OCI-LY7 (cell line): ENCODE measurements around the gene PARM1. TPM values are rescaled to one million over a fixed set of nuclear protein-coding genes. Genes with fewer than 3 reads are reported as not detected.

ENCODE experiments used
- BruUV-seq: library from RNA; stranded (reverse); fragments of 400-500 nt; replicated peaks from 2 replicates; lab custom pipeline; 2021; lab: Mats Ljungman, UMichigan
- CTCF ChIA-PET: fragments of 300-600 bp; sonication (Branson Sonifier 250); formaldehyde crosslinking; loops from one replicate; lab custom pipeline; 2022; ENCODE audit warnings: antibody characterized with exemption; ENCODE audit not compliant: unreplicated experiment; lab: Charles Lee
- POLR2A ChIA-PET: fragments of 300-600 bp; sonication (Branson Sonifier 250); formaldehyde crosslinking; loops from one replicate; lab custom pipeline; 2022; ENCODE audit warnings: antibody characterized with exemption; lab: Charles Lee
- DNase-seq: peaks from one replicate; pipeline ENCODE4 v3.0.0-alpha.2; 2015; ENCODE audit warnings: low spot score
- H2AFZ ChIP-seq: fragments of 200-600 bp; sonication (generic), shearing (Covaris generic); 2 replicates; pipeline ENCODE4 v1.6.1; 2014; ENCODE audit warnings: mild to moderate bottlenecking, antibody characterized with exemption, low read length, moderate library complexity
- H3K27ac ChIP-seq: fragments of 200-600 bp; sonication (generic); 2 replicates; pipeline ENCODE4 v1.5.1; 2014; ENCODE audit warnings: mixed run types, low read depth, mild to moderate bottlenecking, moderate library complexity, low read length, inconsistent platforms; ENCODE audit not compliant: poor library complexity, severe bottlenecking
- H3K36me3 ChIP-seq: fragments of 200-600 bp; sonication (generic); 2 replicates; pipeline ENCODE4 v1.6.1; 2014; ENCODE audit warnings: mild to moderate bottlenecking, antibody characterized with exemption, low read length, moderate library complexity, mixed read lengths; ENCODE audit not compliant: insufficient read depth
- H3K4me1 ChIP-seq: fragments of 200-600 bp; sonication (generic); 2 replicates; pipeline ENCODE4 v1.5.1; 2014; ENCODE audit warnings: mild to moderate bottlenecking, low read length; ENCODE audit not compliant: insufficient read depth, poor library complexity, severe bottlenecking
- H3K4me2 ChIP-seq: fragments of 200-600 bp; sonication (generic); 2 replicates; pipeline ENCODE4 v1.6.1; 2014; ENCODE audit warnings: mild to moderate bottlenecking, low read length
- H3K4me3 ChIP-seq: fragments of 200-600 bp; sonication (generic); 2 replicates; pipeline ENCODE4 v1.5.1; 2014; ENCODE audit warnings: mild to moderate bottlenecking, low read depth, low read length; ENCODE audit not compliant: poor library complexity, severe bottlenecking
- H3K79me2 ChIP-seq: fragments of 200-600 bp; sonication (generic); 2 replicates; pipeline ENCODE4 v1.6.1; 2016; ENCODE audit warnings: low read depth, mild to moderate bottlenecking, low read length, moderate library complexity, mixed read lengths; ENCODE audit not compliant: insufficient read depth
- H3K9me2 ChIP-seq: fragments of 200-600 bp; sonication (generic); 2 replicates; pipeline ENCODE4 v1.6.1; 2016; ENCODE audit warnings: mild to moderate bottlenecking, low read length, mixed read lengths; ENCODE audit not compliant: insufficient read depth
- H3K9me3 ChIP-seq: fragments of 200-600 bp; sonication (generic); 2 replicates; pipeline ENCODE4 v1.6.1; 2014; ENCODE audit warnings: mild to moderate bottlenecking, mixed run types, low read length, mixed read lengths
- H4K20me1 ChIP-seq: fragments of 200-600 bp; sonication (generic); 2 replicates; pipeline ENCODE4 v1.6.1; 2014; ENCODE audit warnings: mild to moderate bottlenecking, antibody characterized with exemption, low read length, moderate library complexity, mixed read lengths; ENCODE audit not compliant: insufficient read depth
- CTCF ChIP-seq: fragments of 200-600 bp; sonication (generic); conservative IDR thresholded peaks from 2 replicates; pipeline ENCODE4 v1.5.1; 2014; ENCODE audit warnings: mild to moderate bottlenecking, antibody characterized with exemption, low read length, moderate library complexity, mixed read lengths
- EZH2phosphoT487 ChIP-seq: fragments of 200-600 bp; sonication (generic); IDR thresholded peaks from 2 replicates; pipeline ENCODE4 v1.6.1; 2018; ENCODE audit warnings: low read depth, borderline replicate concordance, mild to moderate bottlenecking, mixed run types, antibody characterized with exemption, low read length, moderate library complexity, mixed read lengths
- intact Hi-C: fragments of 100-400 bp; cut with micrococcal nuclease; formaldehyde crosslinking; loops from one replicate; pipeline ENCODE4 v1.10.0; 2022; ENCODE audit not compliant: unreplicated experiment
- total RNA-seq, 2 experiments: library from RNA; depleted of rRNA in 1 of 2; stranded (reverse); fragments of >200 nt in 1 of 2; shearing (Covaris generic) in 1 of 2; gene quantifications; 2 replicates each; pipeline ENCODE4 v1.2.3, GENCODE V29; 2014 to 2022

The PARM1 gene
- total RNA-seq, 2 experiments from 2014 or later: not detected

GRCh38 chr4:75015627-75016026 lies 82.7 kb downstream of the PARM1 start:
- Histone ChIP-seq H4K20me1 (no peaks in the 10 kb centered on the region), H2AFZ (no peak overlapping the region), H3K36me3 (no peaks in the 10 kb centered on the region), H3K4me3 (no peak overlapping the region), H3K9me2 (no peaks in the 10 kb centered on the region), H3K27ac (no peak overlapping the region), H3K4me2 (no peak overlapping the region), H3K9me3 (no peaks in the 10 kb centered on the region), H3K4me1 (no peaks in the 10 kb centered on the region), H3K79me2 (no peaks in the 10 kb centered on the region)
- no peak for DNase-seq
- ChIA-PET CTCF (no interaction called here), POLR2A (no interaction called here)
- intact Hi-C loops: no loop called here
- BruUV-seq: no TSS peak
- TF ChIP-seq CTCF (no peak), EZH2phosphoT487 (no peak)

- no peaks in the 10 kb centered on the region for H3K9me3 ChIP-seq
- no peaks in the 10 kb centered on the region for H4K20me1 ChIP-seq
- H3K4me1 ChIP-seq: no peaks in the 10 kb centered on the region
- BruUV-seq: no TSS peak
- no peak overlapping the region for H2AFZ ChIP-seq
- intact Hi-C loops: no loop called here
- TF ChIP-seq CTCF (no peak), EZH2phosphoT487 (no peak)
- no peaks in the 10 kb centered on the region for H3K9me2 ChIP-seq
- no peak overlapping the region for H3K4me2 ChIP-seq
- ChIA-PET CTCF (no interaction called here), POLR2A (no interaction called here)
- H3K4me3 ChIP-seq: no peak overlapping the region
- DNase-seq: no peak
- no peaks in the 10 kb centered on the region for H3K36me3 ChIP-seq
- H3K79me2 ChIP-seq: no peaks in the 10 kb centered on the region
- H3K27ac ChIP-seq: no peak overlapping the region
Measured at GRCh38 chr4:75016472-75016871, 83.6 kb downstream of the PARM1 start.

- Histone ChIP-seq H3K4me3 (no peak overlapping the region), H3K4me1 (no peaks in the 10 kb centered on the region), H3K9me2 (no peaks in the 10 kb centered on the region), H2AFZ (no peak overlapping the region), H3K36me3 (no peaks in the 10 kb centered on the region), H3K79me2 (no peaks in the 10 kb centered on the region), H3K4me2 (no peak overlapping the region), H4K20me1 (no peaks in the 10 kb centered on the region), H3K9me3 (no peaks in the 10 kb centered on the region), H3K27ac (no peak overlapping the region)
- ChIA-PET CTCF (no interaction called here), POLR2A (no interaction called here)
- BruUV-seq: no TSS peak
- intact Hi-C loops: no loop called here
- no peak for DNase-seq
- TF ChIP-seq CTCF: no peak
- TF ChIP-seq EZH2phosphoT487: no peak
Measured at GRCh38 chr4:75018811-75019479, 86.0 kb downstream of the PARM1 start.
